Activated CD4-positive, alpha-beta T cell treated with anti-CD3 and anti-CD28 coated beads, Interleukin-2, amount 50 U/mL, for 4 hours (primary cell): ENCODE data around the gene MGAT2.

Experiments used
- DNase-seq, 2 experiments: peaks; one replicate each; pipeline ENCODE4 v3.0.0-alpha.2; 2020

Gene MGAT2

DNA sequence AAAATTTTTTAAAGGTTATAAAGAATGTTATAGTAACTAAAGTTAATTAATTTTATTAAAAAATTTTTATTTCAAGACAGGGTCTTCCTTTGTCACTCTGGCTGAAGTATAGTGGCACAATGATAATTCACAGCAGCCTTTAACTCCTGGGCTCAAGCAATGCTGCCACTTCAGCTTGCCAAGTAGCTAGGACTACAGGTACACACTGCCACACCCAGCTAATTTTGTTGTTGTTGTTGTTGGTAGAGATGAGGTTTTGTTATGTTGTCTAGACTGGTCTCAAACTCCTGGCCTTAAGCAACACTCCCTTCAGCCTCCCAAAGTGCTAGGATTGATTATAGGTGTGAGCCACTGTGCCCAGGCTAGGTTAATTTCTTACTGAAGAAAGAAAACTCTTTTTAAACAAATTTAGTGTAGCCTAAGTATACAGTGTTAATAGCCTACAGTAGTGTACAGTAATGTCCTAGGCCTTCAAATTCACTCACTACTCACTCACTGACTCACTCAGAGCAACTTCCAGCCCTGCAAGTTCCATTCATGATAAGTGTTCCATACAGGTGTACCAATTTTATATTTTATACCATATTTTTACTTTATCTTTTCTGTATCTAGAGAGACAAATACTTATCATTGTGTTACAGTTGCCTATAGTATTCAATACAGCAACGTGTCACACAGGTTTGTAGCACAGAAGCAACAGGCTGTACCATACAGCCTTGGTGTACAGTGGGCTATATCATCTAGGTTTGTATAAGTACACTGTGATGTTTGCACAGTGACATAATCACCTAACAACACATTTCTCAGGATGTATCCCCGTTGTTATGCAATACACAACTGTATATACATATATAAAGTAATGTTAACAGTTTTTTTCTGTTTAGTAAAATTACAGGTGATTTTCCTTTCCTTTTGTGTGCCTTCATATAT, 39.2 kb downstream of the MGAT2 start:
- no peak for DNase-seq

GRCh38 chr14:49670475-49670874, 49.9 kb downstream of the MGAT2 start:
- no peak for DNase-seq
